HL-60/S4 treated with phorbol 12-myristate 13-acetate at 8.2 ng/mL for 4 days and 3 days (cell line): ENCODE measurements around the gene RAB44.

Experiments used
- in situ Hi-C: fragments of 300-500 bp; cut with MboI; formaldehyde crosslinking; loops from 2 replicates; pipeline ENCODE4 v1.15.0; 2022; ENCODE audit warnings: low sequenced_read_pairs

The RAB44 gene

GRCh38 chr6:36746251-36746650 is 48.6 kb downstream of the RAB44 start:
- in situ Hi-C loops = no loop called here

DNA sequence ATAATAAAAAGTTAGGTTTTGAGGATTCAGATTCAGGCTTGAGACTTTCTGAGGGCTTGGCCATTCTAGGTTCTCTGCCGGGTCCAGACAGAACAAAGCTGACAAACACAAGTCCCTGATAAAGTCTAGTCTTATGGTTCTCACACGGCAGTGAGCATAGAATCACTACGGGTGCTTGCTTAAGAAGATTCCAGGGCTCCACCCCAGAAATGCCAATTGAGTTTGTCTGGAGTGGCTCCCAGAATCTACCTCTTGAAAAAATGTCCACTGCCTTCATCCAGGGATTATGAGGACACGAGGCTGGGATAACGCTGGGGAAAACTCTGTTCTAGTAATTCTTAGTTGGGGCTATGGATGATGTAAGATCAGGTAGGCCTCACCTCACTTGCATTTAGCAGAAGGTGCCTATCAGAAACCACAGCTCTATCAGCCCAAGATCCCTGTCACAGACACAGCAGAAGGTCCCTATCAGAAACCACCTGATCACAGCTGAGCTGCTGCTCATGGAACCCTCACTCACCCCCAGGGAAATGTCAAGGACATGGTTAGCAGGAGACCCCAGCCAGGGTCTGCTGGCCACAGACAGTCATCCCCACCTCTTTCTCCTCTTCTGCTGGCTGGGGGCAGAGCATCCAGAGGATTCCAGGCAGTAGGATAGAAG is 52.3 kb downstream of the RAB44 start:
- in situ Hi-C loops = loop anchor here (10.0 kb wide), 1 partner anchor 135 kb away; no protein-coding TSS in a partner anchor

- in situ Hi-C loops = loop anchor here (10.0 kb wide), 1 partner anchor 136 kb away; no protein-coding TSS in a partner anchor
Measured at GRCh38 chr6:36751091-36751490, 53.5 kb downstream of the RAB44 start.

- in situ Hi-C loops = loop anchor here (10.0 kb wide), 1 partner anchor 137 kb away; no protein-coding TSS in a partner anchor
Measured at GRCh38 chr6:36751833-36752186, 54.2 kb downstream of the RAB44 start.

GRCh38 chr6:36752187-36752885 is 54.7 kb downstream of the RAB44 start:
- in situ Hi-C loops = loop anchor here (10.0 kb wide), 1 partner anchor 138 kb away; no protein-coding TSS in a partner anchor

DNA sequence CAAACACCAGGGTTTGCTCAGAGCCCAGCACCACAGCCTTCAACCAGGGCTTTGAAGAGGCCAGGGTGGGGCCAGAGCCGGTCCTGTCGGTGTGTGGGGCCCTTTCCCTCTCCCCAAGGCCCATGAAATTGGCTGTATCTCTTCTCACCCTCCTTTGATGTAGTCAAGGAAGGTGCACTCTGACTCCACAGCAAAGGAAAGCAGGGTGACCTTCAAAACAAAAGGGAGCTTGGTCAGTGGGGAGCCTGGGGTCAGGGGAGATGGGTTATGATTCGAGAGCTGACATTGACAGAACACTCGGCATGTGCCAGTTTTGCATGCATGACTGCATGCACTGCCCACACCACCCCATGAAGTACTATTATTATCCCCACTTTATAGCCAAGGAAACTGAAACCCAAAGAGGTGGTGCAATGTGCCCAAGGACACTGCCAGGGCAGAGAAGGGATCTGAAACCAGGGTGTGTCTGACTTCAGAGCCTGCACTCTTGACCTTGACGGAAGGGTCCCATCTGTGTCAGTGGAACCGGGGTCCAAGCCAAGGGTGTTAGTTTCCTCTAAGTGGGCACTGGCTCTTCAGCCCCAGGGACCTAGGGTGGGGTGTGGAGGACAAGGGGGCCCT is 55.4 kb downstream of the RAB44 start:
- in situ Hi-C loops = loop anchor here (10.0 kb wide), 1 partner anchor 138 kb away; no protein-coding TSS in a partner anchor

DNA sequence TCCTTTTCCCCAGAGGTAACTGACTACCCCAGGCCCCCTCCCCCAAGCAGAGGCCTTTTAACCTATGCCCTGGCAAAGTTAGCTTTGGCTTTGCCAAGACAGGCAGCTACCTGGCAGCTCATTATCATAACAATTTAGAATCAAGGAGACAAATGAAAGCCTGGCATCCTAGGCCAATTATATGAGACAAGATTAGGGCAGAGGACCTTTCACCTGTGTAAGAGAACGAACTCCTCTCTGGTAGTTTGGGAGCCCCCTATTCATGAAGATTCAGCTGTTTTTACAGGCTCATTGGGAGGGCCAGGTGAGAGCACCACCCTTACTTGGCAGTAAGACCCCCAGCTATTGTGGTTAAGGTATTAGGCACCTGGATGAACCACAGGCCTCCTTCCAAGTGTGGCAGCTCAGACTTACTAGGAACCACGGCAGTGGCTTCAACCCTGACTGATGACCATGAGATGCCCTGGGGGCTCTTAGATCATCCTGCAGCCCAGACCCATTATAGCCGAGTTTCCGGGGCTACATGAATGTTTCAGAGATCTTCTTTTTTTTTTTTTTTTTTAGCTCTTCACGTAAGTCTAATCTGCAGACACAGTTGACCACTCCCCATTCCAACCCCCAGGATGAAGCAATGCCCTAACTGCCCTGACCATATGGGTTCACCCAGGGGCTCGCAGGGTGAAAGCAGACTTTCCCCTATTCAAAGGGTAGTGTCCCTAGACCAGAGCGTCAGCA is 56.2 kb downstream of the RAB44 start:
- in situ Hi-C loops = loop anchor here (10.0 kb wide), 1 partner anchor 139 kb away; no protein-coding TSS in a partner anchor

- in situ Hi-C loops = loop anchor here (10.0 kb wide), 1 partner anchor 140 kb away; no protein-coding TSS in a partner anchor
Measured at GRCh38 chr6:36754582-36755434, 57.2 kb downstream of the RAB44 start.

- in situ Hi-C loops = loop anchor here (10.0 kb wide), 1 partner anchor 141 kb away; no protein-coding TSS in a partner anchor
Measured at GRCh38 chr6:36755435-36756348, 58.1 kb downstream of the RAB44 start.

GRCh38 chr6:36756786-36757185 is 59.2 kb downstream of the RAB44 start:
- in situ Hi-C loops = loop anchor here (10.0 kb wide), 1 partner anchor 142 kb away; no protein-coding TSS in a partner anchor

DNA sequence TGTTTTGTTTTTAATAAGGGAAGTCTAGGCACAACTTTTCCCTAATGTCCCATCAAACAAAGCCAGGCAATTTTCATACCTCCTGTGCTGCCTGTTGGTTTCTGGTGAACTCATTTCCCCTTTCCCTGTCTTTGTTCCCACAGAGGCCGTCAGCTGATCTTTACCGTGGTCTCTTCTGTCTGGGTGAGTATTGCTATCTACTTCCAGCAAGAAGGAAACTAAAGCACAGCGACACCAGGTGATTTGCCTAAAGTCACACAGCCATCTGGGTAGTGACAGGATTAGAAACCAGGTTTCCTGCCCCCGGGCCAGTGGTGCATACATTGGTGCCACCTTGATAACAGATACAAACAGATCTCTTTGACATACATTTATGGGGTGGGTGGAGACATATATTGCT is 59.6 kb downstream of the RAB44 start:
- in situ Hi-C loops = loop anchor here (10.0 kb wide), 1 partner anchor 142 kb away; no protein-coding TSS in a partner anchor

DNA sequence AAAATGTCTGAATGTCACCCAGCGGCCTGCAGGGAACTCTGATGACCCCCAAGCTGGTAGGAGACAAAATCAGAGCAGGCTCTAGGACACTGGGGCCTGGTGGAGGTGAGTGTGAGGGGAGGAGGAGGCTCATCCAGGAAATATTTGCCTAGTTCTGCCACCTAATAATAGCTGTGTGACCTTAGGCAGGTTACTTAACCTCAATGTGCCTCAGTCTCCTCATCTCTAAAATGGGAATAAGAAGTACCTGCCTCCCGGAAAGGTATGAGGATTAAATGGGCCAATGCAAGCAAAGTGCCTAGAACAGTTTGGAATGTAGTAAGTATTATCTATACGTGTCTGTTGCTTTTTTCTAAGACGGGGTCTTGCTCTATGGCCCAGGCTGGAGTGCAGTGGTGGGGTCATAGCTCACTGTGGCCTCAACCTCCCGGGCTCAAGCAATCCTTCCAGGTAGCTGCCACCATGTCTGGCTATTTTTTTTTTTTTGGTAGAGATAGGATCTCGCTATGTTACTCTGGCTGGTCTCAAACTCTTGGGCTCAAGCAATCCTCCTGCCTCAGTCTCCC is 60.4 kb downstream of the RAB44 start:
- in situ Hi-C loops = loop anchor here (10.0 kb wide), 1 partner anchor 143 kb away; no protein-coding TSS in a partner anchor

- in situ Hi-C loops = loop anchor here (10.0 kb wide), 1 partner anchor 144 kb away; no protein-coding TSS in a partner anchor
Measured at GRCh38 chr6:36758516-36759147, 61.0 kb downstream of the RAB44 start.

DNA sequence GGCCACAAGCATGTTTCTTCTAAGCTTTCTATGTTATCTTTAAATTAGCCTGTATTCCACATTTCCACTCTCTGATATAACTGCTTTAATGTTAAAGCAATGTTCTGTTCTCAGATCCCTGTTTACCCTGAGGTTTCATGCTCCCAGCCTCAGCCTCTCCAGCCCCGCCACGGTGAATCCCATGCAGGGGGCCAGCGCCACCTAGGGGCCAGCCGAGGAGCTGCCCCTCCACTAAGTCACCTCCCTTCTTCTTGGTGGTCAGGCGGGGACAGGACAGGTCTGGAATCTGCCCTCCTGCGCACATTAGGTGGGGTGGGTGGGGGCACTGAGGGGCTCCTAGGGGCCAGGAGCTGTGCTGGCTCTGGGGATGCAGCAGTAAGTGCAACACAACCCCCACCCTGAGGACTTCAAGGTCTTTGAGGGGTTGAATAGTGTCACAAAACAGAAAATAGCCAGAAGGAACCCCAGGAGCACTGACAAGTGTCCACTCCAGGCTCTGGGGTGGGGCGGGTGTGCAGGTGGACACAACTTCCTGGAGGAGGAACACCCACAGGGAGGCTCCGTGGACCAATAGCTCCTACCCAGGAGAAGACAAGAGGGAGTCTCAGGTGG is 61.6 kb downstream of the RAB44 start:
- in situ Hi-C loops = loop anchor here (10.0 kb wide), 1 partner anchor 144 kb away; no protein-coding TSS in a partner anchor

- in situ Hi-C loops = loop anchor here (10.0 kb wide), 1 partner anchor 444 kb away; no protein-coding TSS in a partner anchor
Measured at GRCh38 chr6:36760685-36761435, 63.2 kb downstream of the RAB44 start.

DNA sequence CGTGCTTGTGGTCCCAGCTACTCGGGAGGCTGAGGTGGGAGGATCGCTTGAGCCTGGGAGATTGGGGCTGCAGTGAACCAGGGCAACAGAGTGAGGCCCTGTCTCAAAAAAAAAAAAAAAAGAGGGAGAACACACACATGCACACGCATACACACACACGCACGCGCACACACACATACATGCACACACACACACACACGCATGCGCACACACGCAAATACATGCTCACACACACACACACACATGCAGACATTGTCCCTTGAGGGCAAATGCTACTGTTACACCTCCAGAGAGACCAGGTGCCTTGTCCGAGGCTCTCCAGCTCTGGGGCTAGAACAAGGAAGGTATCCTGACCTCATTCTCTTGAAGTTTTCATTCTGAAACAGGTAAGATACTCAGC is 64.5 kb downstream of the RAB44 start:
- in situ Hi-C loops = loop anchor here (10.0 kb wide), 1 partner anchor 443 kb away; no protein-coding TSS in a partner anchor
